Fibroblast of villous mesenchyme (primary cell): ENCODE results near the gene INPP5B. TPM values are rescaled to one million over a fixed set of nuclear protein-coding genes. Genes with fewer than 3 reads are reported as not detected.

Experiments used
- DNase-seq: peaks from one replicate; pipeline ENCODE4 v3.0.0-alpha.2; 2010; ENCODE audit warnings: low read depth
- H3K4me3 ChIP-seq: 2 replicates; pipeline ENCODE4 v1.5.1; 2011; ENCODE audit warnings: low read depth, mild to moderate bottlenecking, low read length
- CTCF ChIP-seq: IDR thresholded peaks from 2 replicates; pipeline ENCODE4 v1.5.1; 2012; ENCODE audit warnings: low read depth, mild to moderate bottlenecking, low read length; ENCODE audit not compliant: insufficient read depth
- total RNA-seq: library from RNA; depleted of rRNA; stranded (reverse); fragments of >200 nt; gene quantifications from 2 replicates; pipeline ENCODE4 v1.2.3, GENCODE V29; 2012

Gene INPP5B
- total RNA-seq, 1 donor, result 31.1 TPM

GRCh38 chr1:37878071-37878470 is 68.8 kb downstream of the INPP5B start:
- TF ChIP-seq CTCF, result no peak
- DNase-seq, result no peak

GRCh38 chr1:37875833-37876232 is 71.0 kb downstream of the INPP5B start:
- H3K4me3 ChIP-seq, result no peak overlapping the region
- TF ChIP-seq CTCF, result peak; percentile 23
- no peak for DNase-seq

More at GRCh38 chr1:37878071-37878470, 68.8 kb downstream of the INPP5B start:
- no peak overlapping the region for H3K4me3 ChIP-seq

DNA sequence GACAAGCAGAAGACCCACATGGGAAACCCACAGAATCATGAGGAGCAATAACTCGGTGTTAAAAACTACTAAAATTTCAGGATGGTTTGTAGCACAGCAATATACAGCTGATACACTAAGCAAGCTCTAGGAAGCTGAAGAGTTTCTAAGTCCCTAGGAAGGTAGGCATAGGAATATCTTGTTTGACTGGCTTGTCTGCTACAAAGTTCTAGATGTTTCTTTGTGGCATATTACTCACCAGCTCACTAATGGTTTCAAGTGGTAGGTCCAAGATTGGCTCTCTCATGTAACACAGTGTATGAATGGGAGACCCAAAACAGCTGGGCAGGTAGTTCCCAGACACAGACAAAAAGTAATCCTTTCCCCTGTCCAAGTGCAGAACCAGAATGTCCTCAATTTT is 74.2 kb downstream of the INPP5B start:
- no peak for TF ChIP-seq CTCF
- no peak overlapping the region for H3K4me3 ChIP-seq
- DNase-seq, result no peak

GRCh38 chr1:37868466-37868865 is 78.4 kb downstream of the INPP5B start:
- no peak for DNase-seq

GRCh38 chr1:37867784-37868183 is 79.1 kb downstream of the INPP5B start:
- TF ChIP-seq CTCF, result no peak
- H3K4me3 ChIP-seq, result no peak overlapping the region
- no peak for DNase-seq

More at GRCh38 chr1:37868466-37868865, 78.4 kb downstream of the INPP5B start:
- no peak for TF ChIP-seq CTCF
- H3K4me3 ChIP-seq, result no peak overlapping the region

GRCh38 chr1:37866491-37866890 is 80.4 kb downstream of the INPP5B start:
- no peak for TF ChIP-seq CTCF
- DNase-seq, result no peak
- H3K4me3 ChIP-seq, result no peak overlapping the region
